Esophagus squamous epithelium (tissue), 4 donors: Measurements from ENCODE around the gene HNRNPA1L2.
"Not testable (repeated sequence)": the region's sequence is repeated elsewhere in the genome, so short reads cannot be mapped to it uniquely, and the experiment has no call there.

ENCODE experiments used
- POLR2A ChIP-seq, 4 donors: fragments of 450-650 bp; IDR thresholded peaks; one replicate each; pipeline ENCODE4 v1.6.1; 2017; ENCODE audit warnings: antibody characterized with exemption in 4 of 4, mild to moderate bottlenecking in 4 of 4, moderate library complexity in 3 of 4
- TF ChIP-seq, protein P1 (sequence below), 6 experiments: fragments of 450-650 bp in 4 of 6; fragments of 200-600 bp in 2 of 6; sonication (generic) in 2 of 6; IDR thresholded peaks; one replicate each; pipeline ENCODE4 v1.5.1; 2016 to 2019; ENCODE audit warnings: antibody characterized with exemption in 6 of 6, mild to moderate bottlenecking in 4 of 6, moderate library complexity in 4 of 6

DNA sequence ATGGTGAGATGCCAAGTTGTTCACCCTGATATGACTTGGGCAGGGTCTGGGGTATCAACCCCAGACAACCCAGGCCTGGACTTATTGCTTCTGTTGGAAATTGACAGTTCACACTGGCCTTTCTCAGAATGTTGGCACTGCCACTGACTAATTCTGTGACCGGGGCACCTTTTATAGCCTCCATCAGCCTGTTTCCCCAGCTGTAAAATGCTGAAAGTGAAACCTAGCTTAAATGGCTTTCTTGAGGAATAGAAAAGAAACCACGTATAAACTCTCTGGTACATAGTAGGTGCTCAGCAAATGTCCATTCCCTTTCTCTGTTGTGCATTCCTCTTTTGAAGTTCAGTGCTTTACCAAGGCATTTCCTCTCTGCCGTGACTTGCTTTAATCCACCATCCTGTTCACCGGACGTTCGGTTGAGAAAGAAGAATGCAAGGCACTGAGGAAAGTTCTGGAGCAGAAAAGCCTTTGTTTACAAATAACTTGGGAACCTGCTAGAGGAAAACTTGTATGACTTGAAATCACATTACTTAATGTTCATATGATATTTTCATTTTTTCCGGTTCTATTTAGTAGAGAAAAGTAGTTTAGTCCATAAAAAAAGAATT, 11.0 kb upstream of the HNRNPA1L2 start:
- TF ChIP-seq POLR2A (IDR thresholded peaks at IDR 0.05), result not testable (repeated sequence)
- TF ChIP-seq, protein P1, sequence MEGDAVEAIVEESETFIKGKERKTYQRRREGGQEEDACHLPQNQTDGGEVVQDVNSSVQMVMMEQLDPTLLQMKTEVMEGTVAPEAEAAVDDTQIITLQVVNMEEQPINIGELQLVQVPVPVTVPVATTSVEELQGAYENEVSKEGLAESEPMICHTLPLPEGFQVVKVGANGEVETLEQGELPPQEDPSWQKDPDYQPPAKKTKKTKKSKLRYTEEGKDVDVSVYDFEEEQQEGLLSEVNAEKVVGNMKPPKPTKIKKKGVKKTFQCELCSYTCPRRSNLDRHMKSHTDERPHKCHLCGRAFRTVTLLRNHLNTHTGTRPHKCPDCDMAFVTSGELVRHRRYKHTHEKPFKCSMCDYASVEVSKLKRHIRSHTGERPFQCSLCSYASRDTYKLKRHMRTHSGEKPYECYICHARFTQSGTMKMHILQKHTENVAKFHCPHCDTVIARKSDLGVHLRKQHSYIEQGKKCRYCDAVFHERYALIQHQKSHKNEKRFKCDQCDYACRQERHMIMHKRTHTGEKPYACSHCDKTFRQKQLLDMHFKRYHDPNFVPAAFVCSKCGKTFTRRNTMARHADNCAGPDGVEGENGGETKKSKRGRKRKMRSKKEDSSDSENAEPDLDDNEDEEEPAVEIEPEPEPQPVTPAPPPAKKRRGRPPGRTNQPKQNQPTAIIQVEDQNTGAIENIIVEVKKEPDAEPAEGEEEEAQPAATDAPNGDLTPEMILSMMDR (IDR thresholded peaks at IDR 0.05), result not testable (repeated sequence)
